Transverse colon (tissue), 4 donors: ENCODE data around the gene TOLLIP. TPM values are rescaled to one million over a fixed set of nuclear protein-coding genes. Genes with fewer than 3 reads are reported as not detected.

Experiments used
- DNase-seq: peaks from one replicate; pipeline ENCODE4 v3.0.0-alpha.2; 2019
- H3K27ac ChIP-seq, 4 donors: fragments of 200-600 bp; sonication (generic); 2 replicates each; pipeline ENCODE4 v1.5.1; 2016 to 2018; ENCODE audit warnings: inconsistent platforms in 4 of 4
- H3K27me3 ChIP-seq: fragments of 200-600 bp; sonication (generic); 2 replicates; pipeline ENCODE4 v1.5.1; 2017; ENCODE audit warnings: inconsistent platforms
- H3K36me3 ChIP-seq, 4 donors: fragments of 200-600 bp; sonication (generic); 2 replicates each; pipeline ENCODE4 v1.5.1; 2017 to 2019; ENCODE audit warnings: inconsistent platforms in 4 of 4
- H3K4me1 ChIP-seq, 4 donors: fragments of 200-600 bp; sonication (generic); 2 replicates each; pipeline ENCODE4 v1.5.1; 2017 to 2020; ENCODE audit warnings: inconsistent platforms in 4 of 4
- H3K4me3 ChIP-seq, 4 donors: fragments of 200-600 bp; sonication (generic); 1 replicate in 1 of 4; 2 replicates in 3 of 4; pipeline versions ENCODE4 v1.5.1 to v1.6.1; 2017 to 2019; ENCODE audit warnings: inconsistent platforms in 4 of 4
- H3K9me3 ChIP-seq, 2 donors: fragments of 200-600 bp; sonication (generic); 2 replicates each; pipeline ENCODE4 v1.5.1; 2017 to 2019; ENCODE audit warnings: inconsistent platforms in 2 of 2
- CTCF ChIP-seq, 5 experiments: fragments of 200-600 bp in 3 of 5; fragments of 450-650 bp in 2 of 5; sonication (generic) in 3 of 5; IDR thresholded peaks; 1 replicate in 2 of 5; 2 replicates in 3 of 5; pipeline ENCODE4 v1.5.1; 2016 to 2017; ENCODE audit warnings: antibody characterized with exemption in 5 of 5, inconsistent platforms in 3 of 5, mild to moderate bottlenecking in 2 of 5, moderate library complexity in 1 of 5
- EP300 ChIP-seq: sonication (generic); formaldehyde crosslinking; IDR thresholded peaks from one replicate; pipeline ENCODE4 v1.6.1; 2017; ENCODE audit warnings: antibody characterized with exemption, low read depth
- POLR2A ChIP-seq: fragments of 450-650 bp; IDR thresholded peaks from one replicate; pipeline ENCODE4 v1.6.1; 2016; ENCODE audit warnings: antibody characterized with exemption, mild to moderate bottlenecking, moderate library complexity
- POLR2AphosphoS5 ChIP-seq, 3 donors: sonication (generic); formaldehyde crosslinking; IDR thresholded peaks; one replicate each; pipeline ENCODE4 v1.6.1; 2016; ENCODE audit warnings: antibody characterized with exemption in 3 of 3
- WGBS, 2 donors: methylation state at CpG; one replicate each; pipeline ENCODE4 v1.1.5; 2018; ENCODE audit warnings: low coverage in 1 of 2; 5-methylcytosine and 5-hydroxymethylcytosine counted together
- in situ Hi-C, 4 donors: fragments of 200-750 bp; cut with MboI; loops; one replicate each; pipeline versions ENCODE4 v1.15.0 to v1.15.1; 2017; ENCODE audit warnings: low sequenced_read_pairs in 3 of 4, low pct_ligation_motif_present in 1 of 4, low pct_unique_long_range_greater_than_20kb in 1 of 4
- intact Hi-C: fragments of 100-400 bp; cut with DNase I; formaldehyde crosslinking; loops from one replicate; pipeline ENCODE4 v1.15.1; 2023; ENCODE audit warnings: low total_unique reads
- total RNA-seq, 4 donors: library from RNA; depleted of rRNA; stranded (reverse); fragments of >200 nt; gene quantifications; one replicate each; pipeline ENCODE4 v1.1.0, GENCODE V29; 2016

TOLLIP gene
- total RNA-seq, 4 donors from 2014 or later, result 25.9 to 132 (median 50.4) TPM

- intact Hi-C loops (loop anchor here (10.0 kb wide), 1 partner anchor 206 kb away; no protein-coding TSS in a partner anchor), in situ Hi-C loops (no loop called here)
- 6% methylated on average over 22 of the region's 58 CpGs; no CpG with 5 or more reads in 1 of the 2 donors for WGBS, 2 donors
- no peak for DNase-seq
- H3K27ac ChIP-seq, result peak overlapping the region; percentile 93 to 96 (median 94)
- peaks cover 22 to 60% (median 54%) of the 10 kb centered on the region in 4 donors for H3K4me1 ChIP-seq
- H3K27me3 ChIP-seq, result no peaks in the 10 kb centered on the region
- TF ChIP-seq POLR2AphosphoS5 (IDR thresholded peaks at IDR 0.05) (no peak), EP300 (no peak), POLR2A (no peak), CTCF (IDR thresholded peaks at IDR 0.05) (no peak)
- H3K9me3 ChIP-seq, result no peaks in the 10 kb centered on the region
- no peaks in the 10 kb centered on the region for H3K36me3 ChIP-seq
- H3K4me3 ChIP-seq, result peak overlapping the region; percentile 63 to 94 (median 88)
Measured at GRCh38 chr11:1308743-1309497, 512 bp downstream of the TOLLIP start.

- H3K27ac ChIP-seq, result peak overlapping the region; percentile 93 to 96 (median 94)
- H3K4me3 ChIP-seq, result peak overlapping the region; percentile 63 to 94 (median 88)
- in situ Hi-C loops (no loop called here), intact Hi-C loops (loop anchor here (10.0 kb wide), 1 partner anchor 207 kb away; no protein-coding TSS in a partner anchor)
- peaks cover 30 to 67% (median 60%) of the 10 kb centered on the region in 4 donors for H3K4me1 ChIP-seq
- no peak for TF ChIP-seq POLR2A
- TF ChIP-seq POLR2AphosphoS5 (IDR thresholded peaks at IDR 0.05), result no peak
- no peaks in the 10 kb centered on the region for H3K36me3 ChIP-seq
- no peaks in the 10 kb centered on the region for H3K9me3 ChIP-seq
- DNase-seq, result no peak
- no peaks in the 10 kb centered on the region for H3K27me3 ChIP-seq
- WGBS, 2 donors, result 73 to 80% methylated on average over 4 to 21 of the region's 21 CpGs
Measured at GRCh38 chr11:1307998-1308742, 1.3 kb downstream of the TOLLIP start.

GRCh38 chr11:1307163-1307870, 2.1 kb downstream of the TOLLIP start:
- Histone ChIP-seq H3K36me3 (no peaks in the 10 kb centered on the region), H3K9me3 (no peaks in the 10 kb centered on the region), H3K27me3 (no peaks in the 10 kb centered on the region), H3K4me1 (peaks cover 38 to 75% (median 67%) of the 10 kb centered on the region in 4 donors), H3K4me3 (no peak overlapping the region), H3K27ac (no peak overlapping the region)
- 85 to 88% methylated on average over 4 to 21 of the region's 21 CpGs for WGBS, 2 donors
- in situ Hi-C loops (no loop called here), intact Hi-C loops (loop anchor here (10.0 kb wide), 1 partner anchor 207 kb away; no protein-coding TSS in a partner anchor)
- DNase-seq, result no peak
- TF ChIP-seq POLR2A (no peak), POLR2AphosphoS5 (IDR thresholded peaks at IDR 0.05) (no peak), CTCF (IDR thresholded peaks at IDR 0.05) (no peak), EP300 (no peak)

- Histone ChIP-seq H3K27ac (no peak overlapping the region), H3K27me3 (no peaks in the 10 kb centered on the region), H3K36me3 (no peaks in the 10 kb centered on the region), H3K9me3 (no peaks in the 10 kb centered on the region), H3K4me1 (peaks cover 41 to 82% (median 70%) of the 10 kb centered on the region in 4 donors), H3K4me3 (no peak overlapping the region)
- in situ Hi-C loops, result no loop called here
- 93% methylated on average over 30 of the region's 30 CpGs; no CpG with 5 or more reads in 1 of the 2 donors for WGBS, 2 donors
- DNase-seq, result no peak
- intact Hi-C loops, result loop anchor here (10.0 kb wide), 1 partner anchor 208 kb away; no protein-coding TSS in a partner anchor
- TF ChIP-seq CTCF (IDR thresholded peaks at IDR 0.05), result no peak
- no peak for TF ChIP-seq POLR2A
- no peak for TF ChIP-seq POLR2AphosphoS5 (IDR thresholded peaks at IDR 0.05)
- TF ChIP-seq EP300, result no peak
Measured at GRCh38 chr11:1306186-1307162, 3.0 kb downstream of the TOLLIP start.
